Uterus (tissue), 4 donors: Measurements from ENCODE around the gene RECQL. TPM values are rescaled to one million over a fixed set of nuclear protein-coding genes. Genes with fewer than 3 reads are reported as not detected.

Source experiments
- DNase-seq, 2 donors: peaks; one replicate each; pipeline ENCODE4 v3.0.0-alpha.2; 2019 to 2020
- H3K27ac ChIP-seq, 2 donors: fragments of 200-600 bp; sonication (generic); 1 replicate in 1 of 2; 2 replicates in 1 of 2; pipeline ENCODE4 v1.5.1; 2016 to 2018
- H3K27me3 ChIP-seq, 2 donors: fragments of 200-600 bp; sonication (generic); one replicate each; pipeline ENCODE4 v1.5.1; 2018 to 2019; ENCODE audit warnings: control low read depth in 1 of 2
- H3K36me3 ChIP-seq, 2 donors: fragments of 200-600 bp; sonication (generic); one replicate each; pipeline ENCODE4 v1.5.1; 2019; ENCODE audit warnings: control low read depth in 1 of 2
- H3K4me1 ChIP-seq, 2 donors: fragments of 200-600 bp; sonication (generic); one replicate each; pipeline ENCODE4 v1.5.1; 2018 to 2019; ENCODE audit warnings: control low read depth in 1 of 2
- H3K4me3 ChIP-seq, 2 donors: fragments of 200-600 bp; sonication (generic); 1 replicate in 1 of 2; 2 replicates in 1 of 2; pipeline ENCODE4 v1.5.1; 2018 to 2019; ENCODE audit warnings: mild to moderate bottlenecking in 1 of 2
- H3K9me3 ChIP-seq, 2 donors: fragments of 200-600 bp; sonication (generic); one replicate each; pipeline ENCODE4 v1.5.1; 2019; ENCODE audit warnings: control low read depth in 1 of 2
- CTCF ChIP-seq, 4 experiments: fragments of 200-600 bp in 2 of 4; fragments of 450-650 bp in 2 of 4; sonication (generic) in 2 of 4; IDR thresholded peaks; one replicate each; pipeline ENCODE4 v1.5.1; 2016 to 2019; ENCODE audit warnings: antibody characterized with exemption in 4 of 4, mild to moderate bottlenecking in 2 of 4, moderate library complexity in 1 of 4
- POLR2A ChIP-seq, 2 donors: fragments of 450-650 bp; IDR thresholded peaks; one replicate each; pipeline ENCODE4 v1.6.1; 2016; ENCODE audit warnings: antibody characterized with exemption in 2 of 2, mild to moderate bottlenecking in 1 of 2, moderate library complexity in 1 of 2
- intact Hi-C: fragments of 100-400 bp; cut with DNase I; formaldehyde crosslinking; loops from one replicate; pipeline ENCODE4 v1.15.1; 2023; ENCODE audit warnings: low total_unique reads
- total RNA-seq, 4 donors: library from RNA; depleted of rRNA in 3 of 4; stranded (reverse); fragments of >200 nt in 3 of 4; gene quantifications; one replicate each; pipeline versions ENCODE4 v1.1.0 to v1.2.4, GENCODE V29; 2014 to 2023
- donor health status: DM: yes; HTN: yes; CAD: no.

RECQL gene
- total RNA-seq, 4 donors from 2014 or later = 15.4 to 99.0 (median 24.3) TPM

GRCh38 chr12:21483531-21483930 is 17.9 kb downstream of the RECQL start:
- H3K4me1 ChIP-seq = no peaks in the 10 kb centered on the region
- no peaks in the 10 kb centered on the region for H3K27me3 ChIP-seq
- no peak for DNase-seq
- H3K4me3 ChIP-seq = no peak overlapping the region
- TF ChIP-seq POLR2A (IDR thresholded peaks at IDR 0.05) = no peak
- TF ChIP-seq CTCF (IDR thresholded peaks at IDR 0.05) = no peak
- no peaks in the 10 kb centered on the region for H3K36me3 ChIP-seq
- no peaks in the 10 kb centered on the region for H3K9me3 ChIP-seq
- intact Hi-C loops = no loop called here
- no peak overlapping the region for H3K27ac ChIP-seq

GRCh38 chr12:21478756-21479455 is 22.5 kb downstream of the RECQL start:
- no peak for DNase-seq
- no peaks in the 10 kb centered on the region for H3K36me3 ChIP-seq

GRCh38 chr12:21476949-21477348 is 24.5 kb downstream of the RECQL start:
- Histone ChIP-seq H3K27me3 (no peaks in the 10 kb centered on the region), H3K27ac (no peak overlapping the region), H3K4me3 (no peak overlapping the region), H3K4me1 (no peaks in the 10 kb centered on the region), H3K9me3 (no peaks in the 10 kb centered on the region), H3K36me3 (no peaks in the 10 kb centered on the region)
- no peak for TF ChIP-seq CTCF (IDR thresholded peaks at IDR 0.05)
- intact Hi-C loops = no loop called here
- no peak for DNase-seq

More at GRCh38 chr12:21478756-21479455, 22.5 kb downstream of the RECQL start:
- H3K4me3 ChIP-seq = no peak overlapping the region
- no peaks in the 10 kb centered on the region for H3K4me1 ChIP-seq
- TF ChIP-seq POLR2A (IDR thresholded peaks at IDR 0.05) = no peak
- no peak for TF ChIP-seq CTCF (IDR thresholded peaks at IDR 0.05)
- no peak overlapping the region for H3K27ac ChIP-seq
- intact Hi-C loops = no loop called here
- H3K9me3 ChIP-seq = no peaks in the 10 kb centered on the region
- H3K27me3 ChIP-seq = no peaks in the 10 kb centered on the region

DNA sequence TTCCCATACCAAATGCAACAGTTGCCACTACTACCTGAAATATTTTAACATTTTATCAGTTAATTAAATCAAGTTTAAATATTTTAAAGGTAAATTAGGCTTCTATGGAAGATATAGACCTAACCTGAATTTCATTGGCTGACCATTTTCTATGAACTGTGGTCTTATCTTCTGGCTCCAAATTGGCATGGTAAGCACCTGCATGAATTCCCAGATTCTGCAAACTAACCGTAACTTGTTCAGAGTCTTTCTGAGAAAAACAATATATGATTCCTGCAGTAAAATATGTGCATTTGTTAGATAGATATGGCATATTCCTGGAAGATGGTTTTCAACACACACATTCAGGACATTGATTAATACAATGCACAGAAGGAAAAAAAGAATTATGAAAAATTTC is 25.9 kb downstream of the RECQL start:
- Histone ChIP-seq H3K4me1 (no peaks in the 10 kb centered on the region), H3K4me3 (no peak overlapping the region), H3K27me3 (no peaks in the 10 kb centered on the region), H3K36me3 (no peaks in the 10 kb centered on the region), H3K27ac (no peak overlapping the region), H3K9me3 (no peaks in the 10 kb centered on the region)
- no peak for DNase-seq
- no peak for TF ChIP-seq POLR2A (IDR thresholded peaks at IDR 0.05)
- TF ChIP-seq CTCF (IDR thresholded peaks at IDR 0.05) = no peak
- intact Hi-C loops = no loop called here

GRCh38 chr12:21472197-21472823 is 29.1 kb downstream of the RECQL start:
- intact Hi-C loops = no loop called here

More at GRCh38 chr12:21472197-21472823, 29.1 kb downstream of the RECQL start:
- no peaks in the 10 kb centered on the region for H3K36me3 ChIP-seq
- H3K9me3 ChIP-seq = no peaks in the 10 kb centered on the region
- H3K27ac ChIP-seq = no peak overlapping the region
- H3K4me3 ChIP-seq = no peak overlapping the region
- DNase-seq = no peak
- TF ChIP-seq POLR2A (IDR thresholded peaks at IDR 0.05) (no peak), CTCF (IDR thresholded peaks at IDR 0.05) (no peak)
- H3K27me3 ChIP-seq = no peaks in the 10 kb centered on the region
- H3K4me1 ChIP-seq = no peaks in the 10 kb centered on the region
